H1 (cell line): Measurements from ENCODE around the gene SCPEP1. TPM values are rescaled to one million over a fixed set of nuclear protein-coding genes. Genes with fewer than 3 reads are reported as not detected.

ENCODE experiments used
- CTCF ChIA-PET: fragments of 300-600 bp; sonication (Branson Sonifier 250); formaldehyde crosslinking; loops from one replicate; lab custom pipeline; 2021; ENCODE audit not compliant: partially characterized antibody; lab: Charles Lee
- POLR2A ChIA-PET: fragments of 300-600 bp; sonication (Branson Sonifier 250); formaldehyde crosslinking; loops from one replicate; lab custom pipeline; 2021; ENCODE audit warnings: inconsistent platforms; ENCODE audit not compliant: partially characterized antibody; lab: Charles Lee
- DNase-seq, 2 experiments: peaks; one replicate each; pipeline versions ENCODE4 v3.0.0 to v3.0.0-alpha.2; 2010 to 2022; ENCODE audit warnings: low spot score in 2 of 2, low read depth in 1 of 2, mixed read lengths in 1 of 2
- FAIRE-seq: peaks from 2 replicates; lab custom pipeline; 2011; peaks lifted over from hg19 to GRCh38; lab: Jason Lieb, UNC
- H2AFZ ChIP-seq: 2 replicates; pipeline ENCODE4 v1.8.1; 2012; ENCODE audit warnings: low read length, inconsistent platforms
- H2AK5ac ChIP-seq: 2 replicates; pipeline ENCODE4 v1.6.1; 2013; ENCODE audit warnings: low read depth, low read length
- H2BK120ac ChIP-seq: replicated peaks from 2 replicates; pipeline ENCODE3; 2013; ENCODE audit warnings: low read depth, low read length, inconsistent platforms
- H2BK12ac ChIP-seq: 2 replicates; pipeline ENCODE4 v1.6.1; 2013; ENCODE audit warnings: low read depth, low read length
- H2BK15ac ChIP-seq: 2 replicates; pipeline ENCODE4 v1.6.1; 2013; ENCODE audit warnings: low read length
- H2BK20ac ChIP-seq: 2 replicates; pipeline ENCODE4 v1.6.1; 2013; ENCODE audit warnings: low read length
- H2BK5ac ChIP-seq: 2 replicates; pipeline ENCODE4 v1.6.1; 2013; ENCODE audit warnings: low read depth, low read length
- H3K14ac ChIP-seq: 2 replicates; pipeline ENCODE4 v1.6.1; 2013; ENCODE audit warnings: inconsistent platforms; ENCODE audit not compliant: insufficient read length
- H3K18ac ChIP-seq: 2 replicates; pipeline ENCODE4 v1.6.1; 2013; ENCODE audit warnings: low read length; ENCODE audit errors: extremely low read depth
- H3K23ac ChIP-seq: 2 replicates; pipeline ENCODE4 v1.6.1; 2013; ENCODE audit warnings: inconsistent platforms; ENCODE audit not compliant: insufficient read length
- H3K23me2 ChIP-seq: 2 replicates; pipeline ENCODE4 v1.6.1; 2013; ENCODE audit warnings: low read depth, low read length
- H3K27ac ChIP-seq: 2 replicates; pipeline ENCODE4 v1.6.1; 2011; ENCODE audit warnings: low read depth, low read length, inconsistent platforms
- H3K27me3 ChIP-seq, 4 experiments: replicated peaks in 1 of 4; 1 replicate in 1 of 4; 2 replicates in 3 of 4; pipeline versions ENCODE4 v1.6.1 to v1.8.1; 2011 to 2013; ENCODE audit warnings: low read length in 3 of 4, mild to moderate bottlenecking in 3 of 4, inconsistent platforms in 2 of 4, mixed read lengths in 2 of 4, moderate library complexity in 1 of 4; ENCODE audit not compliant: control insufficient read depth in 3 of 4, insufficient read depth in 3 of 4; ENCODE audit errors: extremely low read depth in 1 of 4
- H3K36me3 ChIP-seq, 4 experiments: 2 replicates each; pipeline versions ENCODE4 v1.6.1 to v1.8.1; 2011 to 2013; ENCODE audit warnings: mild to moderate bottlenecking in 4 of 4, low read length in 3 of 4, moderate library complexity in 2 of 4, control low read depth in 1 of 4, inconsistent platforms in 1 of 4; ENCODE audit not compliant: insufficient read depth in 4 of 4, control insufficient read depth in 2 of 4
- H3K4ac ChIP-seq: replicated peaks from 2 replicates; pipeline ENCODE3; 2013; ENCODE audit warnings: low read length, low read depth, mixed read lengths, inconsistent platforms; ENCODE audit not compliant: insufficient read length
- H3K4me1 ChIP-seq, 4 experiments: replicated peaks in 1 of 4; 1 replicate in 1 of 4; 2 replicates in 3 of 4; pipeline versions ENCODE4 v1.6.1 to v1.8.1; 2011 to 2013; ENCODE audit warnings: low read length in 3 of 4, inconsistent platforms in 2 of 4, mixed read lengths in 1 of 4; ENCODE audit not compliant: insufficient read depth in 4 of 4, control insufficient read depth in 3 of 4
- H3K4me2 ChIP-seq, 2 experiments: 2 replicates each; pipeline versions ENCODE4 v1.6.1 to v1.8.1; 2011 to 2013; ENCODE audit warnings: low read depth in 2 of 2, low read length in 2 of 2, control low read depth in 1 of 2, inconsistent platforms in 1 of 2, mild to moderate bottlenecking in 1 of 2; ENCODE audit not compliant: insufficient read depth in 1 of 2
- H3K4me3 ChIP-seq, 4 experiments: fragments of 200-600, 300-600 bp in 1 of 4; sonication (generic), shearing (Covaris generic), sonication (Bioruptor Twin) in 1 of 4; 2 replicates each; pipeline versions ENCODE4 v1.5.1 to v1.8.1; 2011 to 2016; ENCODE audit warnings: low read length in 4 of 4, low read depth in 3 of 4, control low read depth in 2 of 4, inconsistent platforms in 2 of 4, mild to moderate bottlenecking in 2 of 4, mixed read lengths in 1 of 4, moderate library complexity in 1 of 4; ENCODE audit not compliant: insufficient read depth in 2 of 4; ENCODE audit errors: extremely low read depth in 1 of 4
- H3K56ac ChIP-seq: replicated peaks from 2 replicates; pipeline ENCODE3; 2013; ENCODE audit warnings: low read depth, mild to moderate bottlenecking, mixed read lengths, low read length, inconsistent platforms; ENCODE audit not compliant: insufficient read length
- H3K79me1 ChIP-seq: 2 replicates; pipeline ENCODE4 v1.6.1; 2013; ENCODE audit warnings: low read depth, low read length, control low read depth
- H3K79me2 ChIP-seq, 2 experiments: 2 replicates each; pipeline versions ENCODE4 v1.6.1 to v1.8.1; 2012 to 2013; ENCODE audit warnings: low read length in 2 of 2, mild to moderate bottlenecking in 2 of 2, inconsistent platforms in 1 of 2; ENCODE audit not compliant: insufficient read depth in 2 of 2, control insufficient read depth in 1 of 2
- H3K9ac ChIP-seq, 4 experiments: replicated peaks in 1 of 4; 1 replicate in 1 of 4; 2 replicates in 3 of 4; pipeline versions ENCODE4 v1.6.1 to v1.8.1; 2011 to 2013; ENCODE audit warnings: low read depth in 3 of 4, low read length in 3 of 4, control low read depth in 2 of 4, mild to moderate bottlenecking in 2 of 4, moderate library complexity in 2 of 4, inconsistent platforms in 1 of 4; ENCODE audit errors: extremely low read depth in 1 of 4
- H3K9me3 ChIP-seq, 2 experiments: 2 replicates each; pipeline versions ENCODE4 v1.6.1 to v1.8.1; 2012 to 2013; ENCODE audit warnings: mild to moderate bottlenecking in 2 of 2, moderate library complexity in 2 of 2, control low read depth in 1 of 2, inconsistent platforms in 1 of 2, low read depth in 1 of 2, low read length in 1 of 2, mixed read lengths in 1 of 2; ENCODE audit not compliant: insufficient read depth in 2 of 2
- H4K20me1 ChIP-seq, 2 experiments: replicated peaks in 1 of 2; 2 replicates each; pipeline versions ENCODE3 to v1.8.1; 2011 to 2013; ENCODE audit warnings: inconsistent platforms in 2 of 2, low read length in 2 of 2, mild to moderate bottlenecking in 1 of 2; ENCODE audit not compliant: insufficient read depth in 2 of 2, control insufficient read depth in 1 of 2
- H4K5ac ChIP-seq: 2 replicates; pipeline ENCODE4 v1.6.1; 2013; ENCODE audit warnings: low read length, low read depth, mixed read lengths, inconsistent platforms; ENCODE audit not compliant: insufficient read length
- H4K8ac ChIP-seq: 2 replicates; pipeline ENCODE4 v1.8.0; 2013; ENCODE audit warnings: mild to moderate bottlenecking, moderate library complexity, low read length, inconsistent platforms; ENCODE audit not compliant: insufficient read depth; ENCODE audit errors: extremely low read depth
- H4K91ac ChIP-seq: replicated peaks from 2 replicates; pipeline ENCODE3; 2013; ENCODE audit warnings: low read length, mixed read lengths, inconsistent platforms; ENCODE audit not compliant: insufficient read length
- MAX ChIP-seq: IDR thresholded peaks from 2 replicates; pipeline ENCODE4 v1.6.1; 2012; ENCODE audit warnings: inconsistent platforms
- WGBS, 2 experiments: shearing (Covaris generic) in 1 of 2; methylation state at CpG; one replicate each; pipeline versions ENCODE4 v1.1.6 to v1.1.7; 2013 to 2015; ENCODE audit warnings: low lambda C conversion rate in 2 of 2, mixed read lengths in 2 of 2, inconsistent platforms in 1 of 2, low coverage in 1 of 2, missing lambda C conversion rate in 1 of 2; ENCODE audit not compliant: insufficient replicate concordance in 2 of 2, insufficient coverage in 1 of 2, insufficient read length in 1 of 2; ENCODE audit errors: extremely low coverage in 1 of 2, missing lambda C conversion rate in 1 of 2; 5-methylcytosine and 5-hydroxymethylcytosine counted together
- polyA plus RNA-seq, 7 experiments: library from polyadenylated mRNA; depleted of rRNA in 3 of 7; stranded (reverse) in 5 of 7; unstranded in 2 of 7; fragments of >200 nt in 5 of 7; fragments of 200-250 nt in 2 of 7; gene quantifications; 1 replicate in 5 of 7; 2 replicates in 1 of 7; 4 replicates in 1 of 7; pipeline versions ENCODE4 v1.2.1 to v1.2.3, GENCODE V29; 2011 to 2013; ENCODE audit warnings: missing spikeins in 2 of 7, mixed read lengths in 2 of 7
- total RNA-seq: library from RNA; stranded (reverse); fragmentation: NEBNext Ultra II Directional; extraction: Animal tissue kit (Norgen Biotek cat#: 25700); gene quantifications from 2 replicates; pipeline ENCODE4 v1.2.1, GENCODE V29; 2021

Gene SCPEP1
- total and polyA plus RNA-seq, 2 of the 8 experiments (the other 6 are each of a cell fraction or from before 2014, with no cell fraction given), result 30.7 to 52.6 TPM

GRCh38 chr17:57027852-57028251 is 49.9 kb downstream of the SCPEP1 start:
- Histone ChIP-seq H4K20me1 (no peaks in the 10 kb centered on the region), H4K8ac (no peak overlapping the region), H3K18ac (no peak overlapping the region), H3K27ac (no peak overlapping the region), H3K23me2 (no peaks in the 10 kb centered on the region), H3K4me1 (peaks cover 0 to 5% (median 0%) of the 10 kb centered on the region in 4 experiments; a peak in 2 of 7 replicates), H3K4me3 (no peak overlapping the region), H2BK5ac (no peak overlapping the region), H4K91ac (no peak overlapping the region), H2BK120ac (no peak overlapping the region), H4K5ac (no peak overlapping the region), H3K79me2 (no peaks in the 10 kb centered on the region), H3K23ac (no peak overlapping the region), H3K36me3 (no peaks in the 10 kb centered on the region), H3K14ac (no peak overlapping the region), H2BK20ac (no peak overlapping the region), H2BK12ac (no peak overlapping the region), H3K4me2 (no peak overlapping the region), H3K27me3 (no peaks in the 10 kb centered on the region), H2AFZ (no peak overlapping the region), H2AK5ac (no peak overlapping the region), H3K4ac (no peak overlapping the region), H3K56ac (no peak overlapping the region), H3K9me3 (peaks cover 23 to 31% of the 10 kb centered on the region in 2 experiments), H3K79me1 (no peaks in the 10 kb centered on the region), H3K9ac (no peak overlapping the region), H2BK15ac (no peak overlapping the region)
- 93% methylated on average over 1 of the region's 1 CpG; no CpG with 5 or more reads in 1 of the 2 experiments for WGBS, 2 experiments
- TF ChIP-seq MAX, result no peak
- DNase-seq (no peak), FAIRE-seq (no peak)
- ChIA-PET CTCF (interaction anchor here (0.7 to 2.8 kb wide), 5 partner anchors 12 to 87 kb away, joined by 3 to 16 read pairs (median 4); no protein-coding TSS in a partner anchor), POLR2A (interaction anchor here (0.5 to 1.2 kb wide), 2 partner anchors 16 to 132 kb away, joined by 3 to 4 read pairs; no protein-coding TSS in a partner anchor)
